HCT116 (cell line): Measurements from ENCODE around the gene FBXO31.

Experiments used
- JUND ChIP-seq: IDR thresholded peaks from 2 replicates; pipeline ENCODE4 v1.6.1; 2012
- TF ChIP-seq, protein P1 (sequence below): IDR thresholded peaks from 2 replicates; pipeline ENCODE4 v1.6.1; 2012

DNA sequence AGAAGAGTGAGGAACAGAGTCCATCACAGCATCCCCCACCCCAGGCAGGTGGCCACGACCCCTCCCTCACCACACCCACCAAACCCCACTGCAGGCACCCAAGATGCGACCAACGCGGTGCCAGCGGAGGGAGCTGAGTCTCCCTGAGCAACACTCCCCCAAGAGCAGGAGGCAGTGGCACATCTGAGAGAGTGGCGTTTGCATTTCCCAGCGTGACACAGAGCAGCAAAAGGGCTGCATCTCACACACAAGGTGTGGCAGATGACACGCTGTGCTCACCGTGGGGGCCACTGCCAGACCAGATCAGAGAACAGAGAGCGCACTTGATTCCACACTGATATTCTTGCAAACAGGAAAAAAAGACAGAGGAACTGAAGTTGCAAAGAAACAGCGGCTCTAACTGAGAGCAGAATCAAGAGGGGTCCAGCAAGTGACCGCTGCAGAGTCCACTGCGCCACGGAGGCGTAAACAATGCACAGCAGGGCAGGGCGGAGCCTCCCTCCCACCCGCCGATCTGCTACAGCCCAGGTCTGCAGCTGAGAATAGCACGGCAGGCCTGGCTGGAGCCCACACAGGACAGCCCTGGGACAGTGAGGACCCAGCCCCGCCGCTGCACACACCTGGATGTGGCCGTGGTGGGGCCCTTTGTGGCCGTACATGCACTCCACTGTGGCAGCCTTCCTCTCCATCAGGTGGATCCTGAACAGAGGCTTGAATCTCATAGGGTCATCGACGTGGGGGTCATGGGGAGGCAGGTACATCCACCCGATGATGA is 40.4 kb downstream of the FBXO31 start:
- TF ChIP-seq JUND, result no peak
- TF ChIP-seq, protein P1, sequence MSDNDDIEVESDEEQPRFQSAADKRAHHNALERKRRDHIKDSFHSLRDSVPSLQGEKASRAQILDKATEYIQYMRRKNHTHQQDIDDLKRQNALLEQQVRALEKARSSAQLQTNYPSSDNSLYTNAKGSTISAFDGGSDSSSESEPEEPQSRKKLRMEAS, result no peak
